Measurements from ENCODE around the gene HNF1A. TPM values are rescaled to one million over a fixed set of nuclear protein-coding genes. Genes with fewer than 3 reads are reported as not detected.

The HNF1A gene
- total and polyA plus RNA-seq, 10 of the 15 experiments (the other 5 are each of a cell fraction or from before 2014, with no cell fraction given), result 0.10 TPM; not detected in 9

- TF ChIP-seq PBX3 (IDR thresholded peaks at IDR 0.05; ENCODE audit: insufficient replicate concordance, low read depth, low read length) (no peak), TARDBP (IDR thresholded peaks at IDR 0.05; ENCODE audit: borderline replicate concordance) (no peak; the same call in 1 of the 2 replicates), MEF2A (IDR thresholded peaks at IDR 0.05; ENCODE audit: insufficient read depth, low read depth, low read length) (0 out of 2 replicates have a peak, but pooled peaks have one; percentile 29), MAX (IDR thresholded peaks at IDR 0.05; ENCODE audit: low read depth, low read length) (0 out of 2 replicates have a peak, but pooled peaks have one; percentile 65), ZBTB4 (CRISPR knock-in tag; IDR thresholded peaks at IDR 0.05) (no peak), TCF3 (IDR thresholded peaks at IDR 0.05; ENCODE audit: borderline replicate concordance, insufficient read depth, low read depth, low read length) (no peak), POU2F2 (IDR thresholded peaks at IDR 0.05; ENCODE audit: borderline replicate concordance, low read depth, low read length) (peak; percentile 66; the same call in 1 of the 3 replicates), BCL11A (IDR thresholded peaks at IDR 0.05; ENCODE audit: low read depth, low read length) (no peak), MYB (IDR thresholded peaks at IDR 0.05; ENCODE audit: borderline replicate concordance, low read depth, low read length) (no peak), ZNF622 (IDR thresholded peaks at IDR 0.05) (no peak), FOS (IDR thresholded peaks at IDR 0.05; ENCODE audit: borderline replicate concordance, extremely low read depth, insufficient read length) (no peak), CREB1 (IDR thresholded peaks at IDR 0.05; ENCODE audit: low read depth) (peak; percentile 99), BHLHE40 (IDR thresholded peaks at IDR 0.05; ENCODE audit: borderline replicate concordance in 1 of 2, low read depth in 2 of 2, low read length in 1 of 2) (peak; percentile 39 to 71; a peak in 2 of 4 replicates), SP1 (IDR thresholded peaks at IDR 0.05; ENCODE audit: low read depth, low read length) (peak; percentile 19), HDGF (IDR thresholded peaks at IDR 0.05) (peak; percentile 63; the same call in 1 of the 2 replicates), POLR2AphosphoS5 (IDR thresholded peaks at IDR 0.05; ENCODE audit: low read length) (peak; percentile 85), ATF2 (IDR thresholded peaks at IDR 0.05; ENCODE audit: low read length) (no peak), SIN3A (IDR thresholded peaks at IDR 0.05; ENCODE audit: low read depth, low read length) (peak; percentile 79; the same call in 1 of the 2 replicates), POLR2AphosphoS2 (IDR thresholded peaks at IDR 0.05; ENCODE audit: low read depth, low read length) (no peak), JUNB (IDR thresholded peaks at IDR 0.05) (no peak), EZH2 (IDR thresholded peaks at IDR 0.05; ENCODE audit: borderline replicate concordance, control insufficient read depth, low read depth, low read length) (no peak), BMI1 (IDR thresholded peaks at IDR 0.05; ENCODE audit: borderline replicate concordance) (no peak), CHD2 (IDR thresholded peaks at IDR 0.05; ENCODE audit: borderline replicate concordance, low read depth, low read length) (peak; percentile 77; the same call in 1 of the 2 replicates), MYC (IDR thresholded peaks at IDR 0.05; ENCODE audit: insufficient read depth, insufficient read length, insufficient replicate concordance, low read length, severe bottlenecking) (no peak)
Measured at GRCh38 chr12:121015825-121016766, 37.8 kb downstream of the HNF1A start, which contains the start of gene C12orf43 (continued).

Measured in GM12878 (cell line).